ENCODE data around the gene ZNF467.

DNA sequence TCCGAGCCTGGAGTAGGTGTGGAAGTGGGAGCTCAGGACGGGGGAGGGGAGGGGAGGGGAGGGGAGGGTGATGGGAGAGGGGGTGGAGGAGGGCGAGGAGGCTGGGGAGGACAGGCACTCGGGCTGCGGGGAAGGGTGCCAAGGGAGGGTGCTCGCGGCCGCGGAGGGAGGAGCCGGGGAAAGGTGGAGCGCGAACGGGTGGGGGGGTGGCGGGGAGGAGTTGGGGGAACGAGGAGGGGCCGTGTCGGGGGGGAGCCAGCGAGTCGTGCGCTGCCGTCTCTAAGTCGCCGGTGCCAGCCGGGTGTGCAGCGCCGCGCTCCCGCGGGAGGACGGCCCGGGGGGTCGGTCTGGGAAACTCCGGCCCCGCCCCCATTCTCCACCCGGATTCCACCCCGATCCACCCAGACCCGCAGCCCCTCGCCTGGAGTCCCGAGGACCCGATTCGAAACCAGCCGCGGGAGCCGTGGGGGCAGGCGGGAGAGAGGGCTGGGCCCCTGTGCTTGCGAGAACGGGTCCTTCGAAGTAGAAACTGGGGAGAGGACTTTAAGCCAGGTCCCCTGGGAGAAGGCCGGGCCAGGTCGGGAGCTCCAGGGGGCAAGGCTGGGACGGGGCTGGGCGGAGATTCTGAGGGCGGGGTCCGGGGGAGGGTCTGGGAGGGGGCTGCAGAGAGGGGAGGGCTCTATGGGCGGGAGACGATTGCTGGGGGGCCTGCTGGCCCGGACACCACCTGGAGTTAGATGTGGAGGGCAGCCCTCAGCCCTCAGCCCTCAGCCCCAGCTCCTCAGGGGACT, at the start of gene ZNF467:
- TF ChIP-seq, protein P1, sequence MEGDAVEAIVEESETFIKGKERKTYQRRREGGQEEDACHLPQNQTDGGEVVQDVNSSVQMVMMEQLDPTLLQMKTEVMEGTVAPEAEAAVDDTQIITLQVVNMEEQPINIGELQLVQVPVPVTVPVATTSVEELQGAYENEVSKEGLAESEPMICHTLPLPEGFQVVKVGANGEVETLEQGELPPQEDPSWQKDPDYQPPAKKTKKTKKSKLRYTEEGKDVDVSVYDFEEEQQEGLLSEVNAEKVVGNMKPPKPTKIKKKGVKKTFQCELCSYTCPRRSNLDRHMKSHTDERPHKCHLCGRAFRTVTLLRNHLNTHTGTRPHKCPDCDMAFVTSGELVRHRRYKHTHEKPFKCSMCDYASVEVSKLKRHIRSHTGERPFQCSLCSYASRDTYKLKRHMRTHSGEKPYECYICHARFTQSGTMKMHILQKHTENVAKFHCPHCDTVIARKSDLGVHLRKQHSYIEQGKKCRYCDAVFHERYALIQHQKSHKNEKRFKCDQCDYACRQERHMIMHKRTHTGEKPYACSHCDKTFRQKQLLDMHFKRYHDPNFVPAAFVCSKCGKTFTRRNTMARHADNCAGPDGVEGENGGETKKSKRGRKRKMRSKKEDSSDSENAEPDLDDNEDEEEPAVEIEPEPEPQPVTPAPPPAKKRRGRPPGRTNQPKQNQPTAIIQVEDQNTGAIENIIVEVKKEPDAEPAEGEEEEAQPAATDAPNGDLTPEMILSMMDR (IDR thresholded peaks at IDR 0.05) = no peak
- TF ChIP-seq POLR2A (IDR thresholded peaks at IDR 0.05) = no peak

Data from testis (tissue), 2 donors.